DND-41 (cell line): ENCODE data around the gene NFIA.

Experiments
- CTCF ChIP-seq: IDR thresholded peaks from 2 replicates; pipeline ENCODE4 v1.5.1; 2012; ENCODE audit warnings: borderline replicate concordance, low read length, moderate library complexity, mild to moderate bottlenecking; ENCODE audit not compliant: poor library complexity, severe bottlenecking; ENCODE audit errors: extremely low read depth
- EZH2 ChIP-seq: IDR thresholded peaks from 3 replicates; pipeline ENCODE4 v1.6.1; 2012; ENCODE audit warnings: borderline replicate concordance, low read depth, mild to moderate bottlenecking, moderate library complexity, low read length, inconsistent platforms; ENCODE audit not compliant: severe bottlenecking

DNA sequence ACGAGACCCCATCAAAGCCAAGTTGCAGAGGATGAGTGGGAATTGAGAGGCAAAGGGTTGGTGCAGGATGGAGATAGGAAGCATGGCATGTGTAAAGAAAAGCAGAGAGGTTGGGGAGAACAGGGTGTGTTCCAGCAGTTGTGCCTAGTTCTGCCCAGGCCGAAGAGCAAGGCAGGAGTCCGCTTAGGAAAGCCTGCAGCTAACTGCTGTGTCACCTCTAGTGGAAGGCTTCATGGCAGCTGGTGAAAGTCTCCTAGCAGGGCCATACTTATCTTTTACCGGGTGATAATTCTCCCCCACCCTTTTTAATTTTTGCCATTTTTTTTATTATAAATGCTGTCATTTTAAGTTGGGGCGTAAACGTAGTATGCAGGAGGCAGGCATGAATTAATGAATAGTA, 93.6 kb downstream of the NFIA start:
- no peak for TF ChIP-seq CTCF
- TF ChIP-seq EZH2 = no peak
